Measurements from ENCODE around the gene ZFPM1.
A peak's percentile ranks its signal among the peaks of the same experiment; 100 is the strongest.

ZFPM1 gene

GRCh38 chr16:88561485-88562359, 108.6 kb downstream of the ZFPM1 start:
- H3K4me3 ChIP-seq (IDR thresholded peaks at IDR 0.05; ENCODE audit: insufficient read depth, low read depth, low read length), result no peak overlapping the region
- H2AFZ ChIP-seq (ENCODE audit: low read depth), result peak overlapping the region; percentile 19; the same call in 1 of the 2 replicates
- no peak overlapping the region for H3K27ac ChIP-seq
- H3K4me1 ChIP-seq (ENCODE audit: low read depth, poor library complexity, severe bottlenecking), result peaks cover 3% of the 10 kb centered on the region
- H3K36me3 ChIP-seq (ENCODE audit: insufficient read depth), result no peaks in the 10 kb centered on the region
- peak; percentile 62 for TF ChIP-seq CTCF (conservative IDR thresholded peaks at IDR 0.05; ENCODE audit: low read depth, low read length)
- no peak overlapping the region for H3K9ac ChIP-seq
- no peaks in the 10 kb centered on the region for H3K79me2 ChIP-seq (ENCODE audit: insufficient read depth, low read depth)
- H3K27me3 ChIP-seq (ENCODE audit: insufficient read depth, low read depth), result peaks cover 47% of the 10 kb centered on the region
- H3K4me2 ChIP-seq, result no peak overlapping the region
- no peaks in the 10 kb centered on the region for H4K20me1 ChIP-seq (ENCODE audit: insufficient read depth)

- no peak overlapping the region for H3K9ac ChIP-seq
Observed at GRCh38 chr16:88566158-88566557, 113.1 kb downstream of the ZFPM1 start.

GRCh38 chr16:88568710-88569613, 115.9 kb downstream of the ZFPM1 start:
- H3K4me2 ChIP-seq, result peak overlapping the region; percentile 80
- peaks cover 34% of the 10 kb centered on the region for H3K79me2 ChIP-seq (ENCODE audit: insufficient read depth, low read depth)
- H2AFZ ChIP-seq (ENCODE audit: low read depth), result peak overlapping the region; percentile 96; the same call in 1 of the 2 replicates
- peaks cover 14% of the 10 kb centered on the region; the same call in 1 of the 2 replicates for H3K27me3 ChIP-seq (ENCODE audit: insufficient read depth, low read depth)
- no peaks in the 10 kb centered on the region; the same call in 1 of the 2 replicates for H3K36me3 ChIP-seq (ENCODE audit: insufficient read depth)
- H3K4me1 ChIP-seq (ENCODE audit: low read depth, poor library complexity, severe bottlenecking), result peaks cover 12% of the 10 kb centered on the region
- no peak for TF ChIP-seq CTCF (conservative IDR thresholded peaks at IDR 0.05; ENCODE audit: low read depth, low read length)
- H3K4me3 ChIP-seq (IDR thresholded peaks at IDR 0.05; ENCODE audit: insufficient read depth, low read depth, low read length), result no peak overlapping the region
- H3K9ac ChIP-seq, result no peak overlapping the region
- H4K20me1 ChIP-seq (ENCODE audit: insufficient read depth), result no peaks in the 10 kb centered on the region
- H3K27ac ChIP-seq, result no peak overlapping the region

More at GRCh38 chr16:88566158-88566557, 113.1 kb downstream of the ZFPM1 start:
- Histone ChIP-seq H2AFZ (ENCODE audit: low read depth) (no peak overlapping the region), H3K79me2 (ENCODE audit: insufficient read depth, low read depth) (peaks cover 6% of the 10 kb centered on the region), H3K4me1 (ENCODE audit: low read depth, poor library complexity, severe bottlenecking) (peaks cover under 1% of the 10 kb centered on the region), H3K4me3 (IDR thresholded peaks at IDR 0.05; ENCODE audit: insufficient read depth, low read depth, low read length) (no peak overlapping the region), H3K27me3 (ENCODE audit: insufficient read depth, low read depth) (peaks cover 32% of the 10 kb centered on the region), H3K36me3 (ENCODE audit: insufficient read depth) (no peaks in the 10 kb centered on the region), H3K4me2 (no peak overlapping the region), H4K20me1 (ENCODE audit: insufficient read depth) (no peaks in the 10 kb centered on the region), H3K27ac (no peak overlapping the region)
- TF ChIP-seq CTCF (conservative IDR thresholded peaks at IDR 0.05; ENCODE audit: low read depth, low read length), result no peak

- H4K20me1 ChIP-seq (ENCODE audit: insufficient read depth), result no peaks in the 10 kb centered on the region
- H3K27ac ChIP-seq, result no peak overlapping the region
- H3K27me3 ChIP-seq (ENCODE audit: insufficient read depth, low read depth), result peaks cover 8% of the 10 kb centered on the region; the same call in 1 of the 2 replicates
- peaks cover 3% of the 10 kb centered on the region; the same call in 1 of the 2 replicates for H3K36me3 ChIP-seq (ENCODE audit: insufficient read depth)
- no peak overlapping the region for H3K9ac ChIP-seq
- H3K4me1 ChIP-seq (ENCODE audit: low read depth, poor library complexity, severe bottlenecking), result peaks cover 12% of the 10 kb centered on the region
- H3K79me2 ChIP-seq (ENCODE audit: insufficient read depth, low read depth), result peaks cover 38% of the 10 kb centered on the region
- no peak overlapping the region for H3K4me3 ChIP-seq (IDR thresholded peaks at IDR 0.05; ENCODE audit: insufficient read depth, low read depth, low read length)
- H2AFZ ChIP-seq (ENCODE audit: low read depth), result peak overlapping the region; percentile 96
- peak overlapping the region; percentile 80 for H3K4me2 ChIP-seq
- TF ChIP-seq CTCF (conservative IDR thresholded peaks at IDR 0.05; ENCODE audit: low read depth, low read length), result no peak
Observed at GRCh38 chr16:88569614-88569984, 116.5 kb downstream of the ZFPM1 start.
